ENCODE measurements around the gene FRMD4B.

- TF ChIP-seq POLR2AphosphoS5 (IDR thresholded peaks at IDR 0.05; ENCODE audit: borderline replicate concordance, low read depth, low read length), result no peak
- TF ChIP-seq EZH2 (IDR thresholded peaks at IDR 0.05), result no peak
Observed at GRCh38 chr3:69407908-69408307, 22.0 kb upstream of the FRMD4B start.

All from SK-N-MC (cell line).